Osteocyte (in vitro differentiated cells): Measurements from ENCODE around the gene NOL11. TPM values are rescaled to one million over a fixed set of nuclear protein-coding genes. Genes with fewer than 3 reads are reported as not detected.
A peak's percentile ranks its signal among the peaks of the same experiment; 100 is the strongest.
"Not testable (repeated sequence)": the region's sequence is repeated elsewhere in the genome, so short reads cannot be mapped to it uniquely, and the experiment has no call there.

ENCODE experiments used
- DNase-seq: peaks from one replicate; pipeline ENCODE4 v3.0.0; 2021; ENCODE audit warnings: mixed read lengths; ENCODE audit not compliant: unreplicated experiment; ENCODE audit errors: extremely low spot score
- H3K27ac Mint-ChIP-seq: one replicate; pipeline ENCODE4 v1.8.0; 2021; ENCODE audit warnings: mild to moderate bottlenecking, mixed read lengths; ENCODE audit not compliant: unreplicated experiment
- H3K27me3 Mint-ChIP-seq: one replicate; pipeline ENCODE4 v1.8.0; 2021; ENCODE audit warnings: mixed read lengths; ENCODE audit not compliant: unreplicated experiment
- H3K36me3 Mint-ChIP-seq: one replicate; pipeline ENCODE4 v1.8.0; 2021; ENCODE audit warnings: mixed read lengths; ENCODE audit not compliant: unreplicated experiment
- H3K4me1 Mint-ChIP-seq: one replicate; pipeline ENCODE4 v1.8.0; 2021; ENCODE audit warnings: mixed read lengths; ENCODE audit not compliant: unreplicated experiment
- H3K4me3 Mint-ChIP-seq: one replicate; pipeline ENCODE4 v1.8.0; 2021; ENCODE audit warnings: mild to moderate bottlenecking, moderate library complexity, mixed read lengths; ENCODE audit not compliant: unreplicated experiment
- H3K9me3 Mint-ChIP-seq: one replicate; pipeline ENCODE4 v1.8.0; 2021; ENCODE audit warnings: mixed read lengths; ENCODE audit not compliant: unreplicated experiment
- CTCF ChIP-seq: fragments of 200-600 bp; sonication (generic); IDR thresholded peaks from 2 replicates; pipeline ENCODE4 v1.5.0; 2021; ENCODE audit warnings: antibody characterized with exemption, mild to moderate bottlenecking, moderate library complexity
- total RNA-seq: library from RNA; stranded (reverse); gene quantifications from 2 replicates; pipeline ENCODE4 v1.2.1, GENCODE V29; 2021

The NOL11 gene
- total RNA-seq, 1 donor from 2014 or later, result 32.2 TPM

- Mint-ChIP-seq H3K36me3 (peaks cover 7% of the 10 kb centered on the region), H3K4me3 (no peak overlapping the region), H3K9me3 (no peaks in the 10 kb centered on the region), H3K27ac (no peak overlapping the region), H3K4me1 (no peaks in the 10 kb centered on the region), H3K27me3 (no peaks in the 10 kb centered on the region)
- no peak for TF ChIP-seq CTCF
- peak; percentile 78 for DNase-seq
Measured at GRCh38 chr17:67753026-67753425, 35.3 kb downstream of the NOL11 start.

GRCh38 chr17:67754001-67754400 lies 36.3 kb downstream of the NOL11 start:
- no peak for TF ChIP-seq CTCF
- H3K4me3 Mint-ChIP-seq, result no peak overlapping the region
- H3K9me3 Mint-ChIP-seq, result no peaks in the 10 kb centered on the region
- peaks cover 6% of the 10 kb centered on the region for H3K36me3 Mint-ChIP-seq
- H3K27me3 Mint-ChIP-seq, result no peaks in the 10 kb centered on the region
- no peak overlapping the region for H3K27ac Mint-ChIP-seq
- peak; percentile 13 for DNase-seq
- no peaks in the 10 kb centered on the region for H3K4me1 Mint-ChIP-seq

- H3K27me3 Mint-ChIP-seq, H3K9me3 Mint-ChIP-seq, H3K4me3 Mint-ChIP-seq, H3K27ac Mint-ChIP-seq, H3K36me3 Mint-ChIP-seq, H3K4me1 Mint-ChIP-seq: not testable (repeated sequence)
- peak; percentile 51 for DNase-seq
Measured at GRCh38 chr17:67754686-67755085, 37.0 kb downstream of the NOL11 start.

- H3K4me3 Mint-ChIP-seq, H3K36me3 Mint-ChIP-seq, H3K27ac Mint-ChIP-seq, DNase-seq, H3K9me3 Mint-ChIP-seq, H3K27me3 Mint-ChIP-seq: not testable (repeated sequence)
- H3K4me1 Mint-ChIP-seq, result peaks cover 10% of the 10 kb centered on the region
Measured at GRCh38 chr17:67756766-67757165, 39.0 kb downstream of the NOL11 start.

- Mint-ChIP-seq H3K27me3 (no peaks in the 10 kb centered on the region), H3K4me1 (peaks cover 10% of the 10 kb centered on the region), H3K27ac (peak overlapping the region; percentile 70), H3K9me3 (no peaks in the 10 kb centered on the region), H3K4me3 (no peak overlapping the region), H3K36me3 (peaks cover 6% of the 10 kb centered on the region)
- no peak for DNase-seq
- no peak for TF ChIP-seq CTCF
Measured at GRCh38 chr17:67759355-67760171, 41.8 kb downstream of the NOL11 start.

- Mint-ChIP-seq H3K9me3 (no peaks in the 10 kb centered on the region), H3K27me3 (no peaks in the 10 kb centered on the region), H3K36me3 (no peaks in the 10 kb centered on the region), H3K4me3 (no peak overlapping the region), H3K4me1 (no peaks in the 10 kb centered on the region), H3K27ac (no peak overlapping the region)
- no peak for TF ChIP-seq CTCF
- no peak for DNase-seq
Measured at GRCh38 chr17:67765623-67766022, 47.9 kb downstream of the NOL11 start.
